ENCODE measurements around the gene RAB11FIP3.
"Not testable (repeated sequence)": the region's sequence is repeated elsewhere in the genome, so short reads cannot be mapped to it uniquely, and the experiment has no call there.

The RAB11FIP3 gene

DNA sequence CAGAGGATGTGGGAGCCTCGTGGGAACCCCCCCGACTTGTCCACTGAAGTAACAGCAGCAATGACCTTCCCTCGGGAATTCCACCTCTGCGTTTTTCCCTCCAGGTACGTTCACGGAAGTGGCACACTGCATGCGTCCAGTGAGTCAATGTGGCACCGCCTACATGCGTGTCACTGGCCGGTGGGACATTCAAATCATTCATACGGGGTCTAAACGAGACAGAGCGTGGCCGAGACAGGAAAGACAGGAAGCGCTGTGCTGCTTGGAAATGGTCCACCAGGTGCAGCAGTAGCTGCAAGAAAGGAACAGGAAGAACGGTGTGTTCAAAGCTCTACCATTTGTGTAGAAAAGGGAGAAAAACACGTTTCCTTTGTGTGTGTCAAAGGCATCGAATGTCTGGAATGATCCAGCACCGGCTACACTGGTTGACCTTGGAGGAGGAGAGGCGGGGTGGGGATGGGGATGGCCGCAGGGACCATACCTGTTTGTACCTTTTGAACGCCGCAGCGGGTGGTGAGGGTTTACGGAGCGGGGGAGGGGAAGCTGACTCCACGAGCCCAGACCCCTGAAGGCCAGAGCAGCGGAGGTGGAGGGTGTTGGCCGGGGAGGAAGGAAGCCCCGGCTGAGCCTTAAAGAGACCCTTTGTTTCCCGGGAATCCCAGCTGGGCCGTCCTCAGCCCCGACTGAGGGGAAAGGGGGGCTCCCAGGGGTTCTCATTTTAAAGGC is 42.0 kb upstream of the RAB11FIP3 start:
- FAIRE-seq (no peak), DNase-seq (ENCODE audit: insufficient read length, low spot score) (no peak)
- TF ChIP-seq CTCF (IDR thresholded peaks at IDR 0.05; ENCODE audit: insufficient read depth, missing control alignments) = no peak

DNA sequence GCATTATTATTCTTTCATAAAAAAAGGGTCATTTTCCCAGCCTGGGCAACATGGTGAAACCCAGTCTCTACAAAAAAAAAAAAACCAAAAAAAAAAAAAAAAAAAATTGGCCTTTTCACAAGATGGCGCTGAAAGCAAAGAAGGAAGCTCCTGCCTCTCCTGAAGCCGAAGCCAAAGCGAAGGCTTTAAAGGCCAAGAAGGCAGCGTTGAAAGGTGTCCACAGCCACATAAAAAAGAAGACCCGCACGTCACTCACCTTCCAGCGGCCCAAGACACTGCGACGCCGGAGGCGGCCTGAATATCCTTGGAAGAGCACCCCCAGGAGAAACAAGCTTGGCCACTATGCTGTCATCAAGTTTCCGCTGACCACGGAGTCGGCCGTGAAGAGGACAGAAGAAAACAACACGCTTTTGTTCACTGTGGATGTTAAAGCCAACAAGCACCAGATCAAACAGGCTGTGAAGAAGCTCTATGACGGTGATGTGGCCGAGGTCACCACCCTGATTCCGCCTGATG is 38.8 kb upstream of the RAB11FIP3 start:
- TF ChIP-seq CTCF (IDR thresholded peaks at IDR 0.05; ENCODE audit: insufficient read depth, missing control alignments) = peak; percentile 9
- no peak for FAIRE-seq
- DNase-seq (ENCODE audit: insufficient read length, low spot score) = no peak

- not testable (repeated sequence) for FAIRE-seq; DNase-seq (ENCODE audit: insufficient read length, low spot score)
These were observed 37.4 kb upstream of the RAB11FIP3 start for GRCh38 chr16:387761-388666.

DNA sequence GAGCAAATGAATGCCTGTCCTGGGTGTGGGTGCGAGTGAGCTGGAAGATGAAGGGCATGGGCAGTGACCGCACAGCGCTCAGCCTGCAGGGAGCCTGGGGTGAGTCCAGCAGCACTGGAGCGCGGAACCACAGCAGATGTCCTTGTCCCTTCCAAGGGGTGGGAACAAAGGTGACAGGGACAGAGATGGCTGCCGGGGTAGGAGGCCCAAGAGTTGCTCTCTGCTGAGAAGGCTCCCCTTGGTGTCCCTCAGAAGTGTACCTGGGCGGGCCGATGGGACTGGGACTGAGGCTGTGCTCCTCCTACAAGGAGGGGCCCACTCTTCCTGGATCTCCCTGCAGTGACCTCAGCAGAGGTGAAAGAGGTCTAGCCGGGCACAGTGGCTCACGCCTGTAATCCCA is 36.1 kb upstream of the RAB11FIP3 start:
- DNase-seq (ENCODE audit: insufficient read length, low spot score) = no peak
- FAIRE-seq = no peak
- TF ChIP-seq CTCF (IDR thresholded peaks at IDR 0.05; ENCODE audit: insufficient read depth, missing control alignments) = no peak

GRCh38 chr16:391885-392335 is 33.5 kb upstream of the RAB11FIP3 start:
- peak; percentile 87 for TF ChIP-seq CTCF (IDR thresholded peaks at IDR 0.05; ENCODE audit: insufficient read depth, missing control alignments)
- FAIRE-seq = no peak
- peak; percentile 78 for DNase-seq (ENCODE audit: insufficient read length, low spot score)

DNA sequence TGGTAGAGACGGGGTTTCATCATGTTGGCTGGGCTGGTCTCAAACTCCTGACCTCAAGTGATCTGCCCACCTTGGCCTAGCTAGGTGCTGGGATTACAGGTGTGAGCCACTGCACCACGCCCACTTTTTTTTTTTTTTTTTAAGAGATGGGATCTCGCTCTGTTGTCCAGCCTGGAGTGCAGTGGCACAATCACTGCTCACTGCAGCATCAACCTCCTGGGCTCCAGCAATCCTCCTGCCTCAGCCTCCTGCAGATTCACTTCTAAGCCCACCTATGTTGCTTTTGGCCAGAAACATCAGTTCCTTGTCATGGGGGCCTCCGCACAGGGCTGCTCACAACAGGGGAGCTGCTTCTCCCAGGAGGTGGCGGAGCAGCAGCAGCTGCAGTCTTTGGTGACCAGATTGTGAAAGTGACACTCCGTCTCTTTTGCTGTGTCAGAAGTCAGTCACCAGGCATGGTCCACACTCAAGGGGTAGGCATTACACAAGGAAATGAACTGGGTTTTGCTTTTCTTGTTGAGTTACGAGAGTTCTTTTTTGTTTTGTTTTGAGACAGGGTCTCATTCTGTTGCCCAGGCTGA is 32.9 kb upstream of the RAB11FIP3 start:
- no peak for TF ChIP-seq CTCF (IDR thresholded peaks at IDR 0.05; ENCODE audit: insufficient read depth, missing control alignments)
- DNase-seq (ENCODE audit: insufficient read length, low spot score) (no peak), FAIRE-seq (no peak)

GRCh38 chr16:396199-396598 is 29.2 kb upstream of the RAB11FIP3 start:
- DNase-seq (ENCODE audit: insufficient read length, low spot score) (no peak), FAIRE-seq (no peak)
- no peak for TF ChIP-seq CTCF (IDR thresholded peaks at IDR 0.05; ENCODE audit: insufficient read depth, missing control alignments)
